CD4-positive, alpha-beta T cell (primary cell): ENCODE results near the gene NEK9. TPM values are rescaled to one million over a fixed set of nuclear protein-coding genes. Genes with fewer than 3 reads are reported as not detected.

Experiments
- ATAC-seq: fragments of 200-7000 bp; cut with Tn5 transposase; one replicate; pipeline ENCODE4 v1.10.0; 2022; ENCODE audit warnings: mild to moderate bottlenecking; ENCODE audit not compliant: poor library complexity
- CTCF ChIA-PET: fragments of 350-600 bp; sonication (Branson Sonifier 250); formaldehyde crosslinking; loops from one replicate; lab custom pipeline; 2021; ENCODE audit warnings: antibody characterized with exemption, inconsistent platforms; lab: Charles Lee
- POLR2A ChIA-PET: fragments of 350-600 bp; sonication (Branson Sonifier 250); formaldehyde crosslinking; loops from one replicate; lab custom pipeline; 2021; ENCODE audit warnings: antibody characterized with exemption, inconsistent platforms; lab: Charles Lee
- DNase-seq, 14 experiments: peaks; one replicate each; pipeline ENCODE4 v3.0.0-alpha.2; 2013 to 2020; ENCODE audit warnings: mixed read lengths in 2 of 14
- H3K27ac ChIP-seq, 2 donors: one replicate each; pipeline versions ENCODE4 v1.5.1 to v1.7.0; 2013; ENCODE audit warnings: low read length in 2 of 2, low read depth in 1 of 2, mild to moderate bottlenecking in 1 of 2
- H3K27me3 ChIP-seq, 2 experiments: 1 replicate in 1 of 2; 2 replicates in 1 of 2; pipeline versions ENCODE4 v1.6.1 to v1.7.0; 2013; ENCODE audit warnings: low read length in 2 of 2, control low read depth in 1 of 2, mild to moderate bottlenecking in 1 of 2, moderate library complexity in 1 of 2; ENCODE audit not compliant: insufficient read depth in 2 of 2, control insufficient read depth in 1 of 2
- H3K36me3 ChIP-seq: one replicate; pipeline ENCODE4 v1.6.1; 2013; ENCODE audit warnings: low read length, control low read depth; ENCODE audit not compliant: insufficient read depth
- H3K4me1 ChIP-seq: one replicate; pipeline ENCODE4 v1.6.1; 2013; ENCODE audit warnings: low read length, control low read depth; ENCODE audit not compliant: insufficient read depth
- H3K4me3 ChIP-seq: one replicate; pipeline ENCODE4 v1.5.1; 2013; ENCODE audit warnings: mild to moderate bottlenecking, low read length, moderate library complexity
- H3K9me3 ChIP-seq, 2 experiments: 1 replicate in 1 of 2; 2 replicates in 1 of 2; pipeline versions ENCODE4 v1.6.1 to v1.7.0; 2013; ENCODE audit warnings: low read length in 2 of 2, mild to moderate bottlenecking in 2 of 2, control low read depth in 1 of 2, moderate library complexity in 1 of 2; ENCODE audit not compliant: control insufficient read depth in 1 of 2, insufficient read depth in 1 of 2
- H3K27ac Mint-ChIP-seq: one replicate; pipeline ENCODE4 v1.8.0; 2020; ENCODE audit warnings: mixed read lengths
- H3K27me3 Mint-ChIP-seq: one replicate; pipeline ENCODE4 v1.8.0; 2021; ENCODE audit warnings: mixed read lengths
- H3K36me3 Mint-ChIP-seq: one replicate; pipeline ENCODE4 v1.8.0; 2021; ENCODE audit warnings: low read depth, mixed read lengths
- H3K4me1 Mint-ChIP-seq: one replicate; pipeline ENCODE4 v1.8.0; 2021; ENCODE audit warnings: low read depth, mixed read lengths
- H3K4me3 Mint-ChIP-seq: one replicate; pipeline ENCODE4 v1.8.0; 2020; ENCODE audit warnings: mild to moderate bottlenecking, mixed read lengths
- H3K9me3 Mint-ChIP-seq: one replicate; pipeline ENCODE4 v1.8.0; 2020; ENCODE audit warnings: mixed read lengths
- CTCF ChIP-seq: fragments of 200-600 bp; IDR thresholded peaks from one replicate; pipeline ENCODE4 v1.8.0; 2022; ENCODE audit warnings: antibody characterized with exemption, mild to moderate bottlenecking
- intact Hi-C, 2 experiments: fragments of 100-400 bp; cut with DNase I in 1 of 2; cut with micrococcal nuclease in 1 of 2; formaldehyde crosslinking; loops; one replicate each; pipeline versions ENCODE4 v1.15.1 to v1.9.0; 2023 to 2025; cut with DNase I, micrococcal nuclease
- total RNA-seq, 174 experiments: library from RNA in 2 of 174; stranded (reverse) in 2 of 174; gene quantifications; one replicate each; pipeline ENCODE4 v1.2.3 and lab custom pipeline; 2021 to 2026

Gene NEK9
- total RNA-seq, 2 experiments from 2014 or later, result 53.5 to 54.1 TPM

- ChIA-PET POLR2A (interaction anchor here (0.9 kb wide), 1 partner anchor 9 kb away, joined by 3 read pairs; no protein-coding TSS in a partner anchor), CTCF (interaction anchor here (1.1 kb wide), 1 partner anchor 135 kb away, joined by 3 read pairs; no protein-coding TSS in a partner anchor)
- no peak overlapping the region for H3K4me3 ChIP-seq
- no peak overlapping the region for H3K4me3 Mint-ChIP-seq
- H3K9me3 ChIP-seq, result no peaks in the 10 kb centered on the region
- H3K27ac ChIP-seq, result no peak overlapping the region
- DNase-seq (no peak), ATAC-seq (no peak)
- H3K4me1 Mint-ChIP-seq, result peaks cover 31% of the 10 kb centered on the region
- H3K27me3 ChIP-seq, result no peaks in the 10 kb centered on the region
- peaks cover 2% of the 10 kb centered on the region for H3K4me1 ChIP-seq
- no peak overlapping the region for H3K27ac Mint-ChIP-seq
- no peaks in the 10 kb centered on the region for H3K9me3 Mint-ChIP-seq
- H3K27me3 Mint-ChIP-seq, result no peaks in the 10 kb centered on the region
- no peak for TF ChIP-seq CTCF
- H3K36me3 Mint-ChIP-seq, result peaks cover 66% of the 10 kb centered on the region
- H3K36me3 ChIP-seq, result peaks cover 23% of the 10 kb centered on the region
- intact Hi-C loops, result loop anchor here in 1 of 2 experiments (5.0 kb wide), 1 partner anchor 36 kb away; no protein-coding TSS in a partner anchor
Observed at GRCh38 chr14:75040959-75041358, 85.9 kb downstream of the NEK9 start.

GRCh38 chr14:75040507-75040906, 86.3 kb downstream of the NEK9 start:
- no peaks in the 10 kb centered on the region for H3K27me3 ChIP-seq
- H3K27me3 Mint-ChIP-seq, result no peaks in the 10 kb centered on the region
- intact Hi-C loops, result loop anchor here in 1 of 2 experiments (5.0 kb wide), 1 partner anchor 37 kb away; no protein-coding TSS in a partner anchor
- no peak overlapping the region for H3K27ac Mint-ChIP-seq
- no peaks in the 10 kb centered on the region for H3K9me3 ChIP-seq
- peaks cover 26% of the 10 kb centered on the region for H3K4me1 Mint-ChIP-seq
- ATAC-seq (no peak), DNase-seq (no peak)
- no peak for TF ChIP-seq CTCF
- no peak overlapping the region for H3K4me3 ChIP-seq
- no peaks in the 10 kb centered on the region for H3K9me3 Mint-ChIP-seq
- peaks cover 71% of the 10 kb centered on the region for H3K36me3 Mint-ChIP-seq
- no peak overlapping the region for H3K27ac ChIP-seq
- H3K4me3 Mint-ChIP-seq, result no peak overlapping the region
- H3K4me1 ChIP-seq, result peaks cover 2% of the 10 kb centered on the region
- H3K36me3 ChIP-seq, result peaks cover 27% of the 10 kb centered on the region
- CTCF ChIA-PET, result interaction anchor here (1.1 kb wide), 1 partner anchor 135 kb away, joined by 3 read pairs; no protein-coding TSS in a partner anchor
- POLR2A ChIA-PET, result no interaction called here

- H3K4me1 Mint-ChIP-seq, result no peaks in the 10 kb centered on the region
- Histone ChIP-seq H3K36me3 (peaks cover 52% of the 10 kb centered on the region), H3K27ac (no peak overlapping the region), H3K27me3 (no peaks in the 10 kb centered on the region), H3K4me3 (no peak overlapping the region), H3K4me1 (no peaks in the 10 kb centered on the region), H3K9me3 (no peaks in the 10 kb centered on the region)
- H3K27ac Mint-ChIP-seq, result no peak overlapping the region
- H3K4me3 Mint-ChIP-seq, result no peak overlapping the region
- no peaks in the 10 kb centered on the region for H3K9me3 Mint-ChIP-seq
- no peaks in the 10 kb centered on the region for H3K27me3 Mint-ChIP-seq
- ChIA-PET POLR2A (no interaction called here), CTCF (no interaction called here)
- peaks cover 76% of the 10 kb centered on the region for H3K36me3 Mint-ChIP-seq
- intact Hi-C loops, result no loop called here
- ATAC-seq (no peak), DNase-seq (no peak)
- TF ChIP-seq CTCF, result no peak
Observed at GRCh38 chr14:75032939-75033338, 93.9 kb downstream of the NEK9 start.
